Measurements from ENCODE around the gene CCDC60.

The CCDC60 gene

DNA sequence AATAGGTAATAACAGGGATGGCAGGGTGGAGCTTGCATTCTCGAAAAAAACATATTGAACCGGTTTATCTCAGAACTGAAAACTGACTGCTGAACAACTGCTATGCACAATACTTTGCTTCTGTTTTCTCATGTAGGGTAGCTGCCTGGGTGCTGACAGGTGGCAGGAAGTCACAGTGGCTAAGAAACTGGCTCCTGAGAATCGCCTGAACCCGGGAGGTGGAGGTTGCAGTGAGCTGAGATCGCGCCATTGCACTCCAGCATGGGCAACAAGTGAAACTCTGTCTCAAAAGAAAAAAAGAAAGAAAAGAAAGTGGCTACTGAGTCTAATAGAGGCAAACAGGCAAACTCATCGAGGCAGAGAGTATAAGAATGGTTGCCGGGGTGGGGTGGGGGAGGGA lies 113.1 kb downstream of the CCDC60 start:
- no peak for DNase-seq (ENCODE audit: low read depth)

DNA sequence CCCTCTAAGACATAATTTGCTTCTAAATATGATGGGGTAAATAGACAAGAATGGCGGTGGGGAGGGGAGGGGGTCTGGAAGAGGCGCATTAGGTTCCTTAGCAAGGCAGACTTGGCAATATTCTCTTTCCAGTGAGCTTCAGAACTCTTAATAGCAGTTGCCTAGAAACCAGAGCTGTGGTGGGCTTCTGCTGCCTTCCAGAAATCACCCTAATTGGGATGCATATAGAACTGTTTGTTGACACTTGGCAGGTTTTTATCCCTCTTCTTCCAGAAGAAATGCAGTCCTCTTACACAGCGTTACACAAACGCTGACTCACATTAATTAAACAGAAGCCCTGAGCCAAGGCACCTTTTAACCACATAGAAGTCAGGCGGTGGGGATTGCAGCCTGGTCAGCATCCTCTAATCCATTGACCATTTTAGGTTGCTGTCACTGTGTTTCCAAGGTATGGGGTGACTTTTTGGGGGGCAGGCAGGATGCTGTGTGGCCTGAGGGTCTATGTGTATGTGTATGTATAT lies 114.1 kb downstream of the CCDC60 start:
- no peak for DNase-seq (ENCODE audit: low read depth)

- no peak for DNase-seq (ENCODE audit: low read depth)
Measured at GRCh38 chr12:119450771-119451170, 116.2 kb downstream of the CCDC60 start.

GRCh38 chr12:119456824-119457223 lies 122.3 kb downstream of the CCDC60 start:
- no peak for DNase-seq (ENCODE audit: low read depth)

DNA sequence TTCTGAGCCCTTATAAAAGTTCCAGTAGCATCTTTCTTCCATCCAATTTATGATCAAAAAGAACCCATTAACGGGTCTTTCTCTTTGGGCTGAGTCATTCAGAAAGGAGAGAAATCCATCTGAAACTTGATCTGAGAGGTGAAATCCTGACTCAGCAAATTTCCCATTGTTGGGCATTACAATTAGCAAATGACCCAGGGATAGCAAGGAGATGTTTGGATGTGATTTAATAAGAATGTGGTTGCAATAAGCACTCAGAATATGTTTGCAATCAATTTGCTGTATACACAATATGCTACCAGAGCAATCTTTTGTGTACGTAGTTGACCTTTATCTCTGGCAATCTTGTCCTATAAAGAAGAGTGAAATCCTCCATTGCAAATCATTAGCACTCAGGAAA lies 122.7 kb downstream of the CCDC60 start:
- no peak for DNase-seq (ENCODE audit: low read depth)

- no peak for DNase-seq (ENCODE audit: low read depth)
Measured at GRCh38 chr12:119459481-119459880, 125.0 kb downstream of the CCDC60 start.

GRCh38 chr12:119460876-119461275 lies 126.3 kb downstream of the CCDC60 start:
- no peak for DNase-seq (ENCODE audit: low read depth)

DNA sequence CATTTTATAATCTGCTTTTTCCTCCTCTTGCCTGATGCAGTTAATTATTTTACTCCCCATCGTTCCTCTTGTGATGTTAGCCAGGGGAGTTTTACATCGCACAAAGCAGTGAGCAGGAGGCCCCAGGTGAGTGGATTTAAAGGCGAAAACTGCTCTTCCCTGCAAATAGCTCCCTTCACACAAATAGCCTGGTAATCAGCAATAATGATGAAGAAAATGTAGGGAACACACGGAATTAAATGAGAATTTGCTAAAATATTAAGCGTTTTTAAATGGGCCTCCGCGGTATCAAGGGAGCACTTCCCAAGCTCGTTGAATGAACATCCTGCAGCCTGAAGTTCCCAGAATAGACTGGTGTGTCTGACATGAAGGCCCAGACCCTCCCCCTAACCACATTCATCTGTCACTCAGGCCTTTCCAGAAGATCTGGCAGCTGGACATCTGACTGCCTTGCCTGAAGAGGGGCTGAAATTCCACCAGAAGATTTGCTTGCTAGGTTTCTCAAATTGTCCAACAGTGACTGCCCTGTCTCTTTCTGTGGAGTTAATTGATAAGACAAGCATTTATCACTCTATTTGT lies 127.2 kb downstream of the CCDC60 start:
- DNase-seq (ENCODE audit: low read depth), result no peak

DNA sequence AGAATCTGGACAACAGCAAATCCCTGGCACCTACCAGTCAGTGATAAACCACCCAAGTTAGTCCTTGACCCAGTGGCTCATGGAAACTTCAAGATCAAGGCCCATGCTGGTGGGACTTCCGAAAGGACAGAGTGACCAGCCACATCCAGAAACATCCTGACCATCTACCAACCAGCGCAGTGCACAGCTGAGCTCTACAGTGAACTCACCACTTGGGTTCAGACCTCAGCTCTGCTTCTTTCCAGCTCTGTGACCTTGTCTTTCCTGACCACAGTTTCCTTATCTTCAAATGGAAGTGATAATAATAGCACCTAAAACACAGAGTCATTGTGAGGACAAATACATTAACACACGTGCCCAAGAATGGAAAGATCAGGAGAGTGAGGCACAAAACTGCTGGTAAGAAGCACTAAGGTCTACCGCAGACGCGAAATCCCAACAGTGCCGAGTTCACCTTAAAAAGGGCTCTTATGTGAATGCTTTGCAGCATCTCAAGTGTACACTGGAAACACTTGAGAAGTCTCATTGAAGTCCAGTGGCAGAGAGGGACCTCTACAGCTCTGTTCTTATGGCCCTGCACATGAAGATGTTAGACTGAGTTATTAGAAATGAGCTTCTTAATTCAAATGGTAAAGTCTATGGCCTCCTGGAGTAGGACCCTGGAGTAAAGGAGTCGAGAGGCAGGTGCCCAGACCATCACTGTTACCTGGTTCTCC lies 128.8 kb downstream of the CCDC60 start:
- no peak for DNase-seq (ENCODE audit: low read depth)

DNA sequence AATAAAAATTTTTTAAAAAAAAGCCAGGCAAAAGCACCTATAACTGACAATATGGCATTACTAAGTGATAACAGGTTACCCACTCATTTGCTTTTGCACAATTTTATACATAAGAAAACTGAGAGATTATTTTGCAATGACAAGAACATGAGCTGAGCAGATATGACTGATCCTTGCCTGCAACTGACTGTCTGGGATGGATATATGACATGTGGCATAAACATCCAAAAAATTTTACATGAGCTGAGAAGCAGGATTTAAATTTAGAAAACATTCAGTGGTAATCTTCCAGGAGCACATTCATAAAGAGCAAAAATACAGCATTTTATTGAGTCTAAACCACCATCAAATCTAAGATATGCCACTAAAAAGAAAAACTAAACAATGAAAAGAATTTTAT lies 133.8 kb downstream of the CCDC60 start:
- no peak for DNase-seq (ENCODE audit: low read depth)

- DNase-seq (ENCODE audit: low read depth), result no peak
Measured at GRCh38 chr12:119475650-119476049, 141.1 kb downstream of the CCDC60 start.

DNA sequence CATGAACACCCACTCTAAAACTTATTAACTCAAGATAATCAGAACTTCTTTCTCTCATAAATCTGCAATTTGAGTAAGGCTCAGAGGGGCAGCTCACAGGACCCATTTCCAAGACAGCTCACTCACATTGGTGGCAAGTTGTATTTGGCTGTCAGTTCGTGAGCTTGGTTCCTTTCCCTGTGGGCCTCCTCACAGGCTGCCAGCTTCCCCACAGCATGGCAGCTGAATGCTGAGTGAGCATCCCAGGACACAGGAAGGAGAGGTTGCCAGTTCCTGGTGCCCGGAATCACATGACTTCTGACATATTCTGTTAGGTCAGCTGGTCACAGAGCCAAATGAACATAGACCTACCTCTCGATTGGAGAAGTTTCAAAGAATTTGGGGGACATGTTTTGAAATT lies 142.4 kb downstream of the CCDC60 start:
- DNase-seq (ENCODE audit: low read depth), result no peak

GRCh38 chr12:119479121-119479561 lies 144.6 kb downstream of the CCDC60 start:
- DNase-seq (ENCODE audit: low read depth), result no peak

DNA sequence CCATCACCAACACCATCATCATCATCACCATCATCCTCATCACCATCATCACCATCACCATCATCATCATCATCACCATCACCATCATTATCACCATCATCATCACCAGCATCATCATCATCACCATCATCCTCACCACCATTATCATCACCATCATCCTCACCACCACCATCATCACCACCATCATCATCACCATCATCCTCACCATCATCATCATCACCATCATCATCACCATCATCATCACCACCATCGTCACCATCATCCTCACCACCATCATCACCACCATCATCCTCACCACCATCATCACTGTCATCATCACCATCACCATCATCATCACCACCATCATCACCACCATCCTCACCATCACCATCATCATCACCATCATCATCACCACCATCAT lies 146.0 kb downstream of the CCDC60 start:
- no peak for DNase-seq (ENCODE audit: low read depth)

DNA sequence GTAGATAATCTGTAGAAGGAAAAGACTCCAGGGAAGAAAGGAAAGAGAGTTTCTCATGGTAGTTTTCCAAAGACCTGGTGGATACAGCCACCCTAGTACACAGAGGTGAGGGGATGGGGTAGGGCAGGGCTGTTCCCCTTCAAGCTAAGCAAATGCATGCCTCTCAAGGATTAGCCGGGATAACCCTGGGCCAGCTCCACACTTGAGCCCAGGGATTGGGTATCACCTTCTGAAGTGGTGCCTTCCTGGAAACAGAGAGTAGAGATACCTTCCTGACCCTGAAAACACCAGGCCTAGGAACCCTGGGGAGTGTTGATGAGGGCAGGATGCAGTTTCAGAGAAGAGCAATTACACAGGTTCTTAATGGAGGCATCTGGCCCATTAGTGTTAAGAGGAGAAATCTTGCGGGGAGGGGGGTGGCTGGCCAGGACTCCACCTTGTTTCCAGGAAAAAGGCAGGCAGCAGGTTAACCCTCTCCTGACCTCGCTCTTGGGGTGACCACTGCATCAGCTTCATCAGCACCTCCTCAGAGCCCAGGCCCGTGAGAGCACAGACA lies 152.1 kb downstream of the CCDC60 start:
- no peak for DNase-seq (ENCODE audit: low read depth)

GRCh38 chr12:119491814-119492213 lies 157.3 kb downstream of the CCDC60 start:
- DNase-seq (ENCODE audit: low read depth), result no peak

DNA sequence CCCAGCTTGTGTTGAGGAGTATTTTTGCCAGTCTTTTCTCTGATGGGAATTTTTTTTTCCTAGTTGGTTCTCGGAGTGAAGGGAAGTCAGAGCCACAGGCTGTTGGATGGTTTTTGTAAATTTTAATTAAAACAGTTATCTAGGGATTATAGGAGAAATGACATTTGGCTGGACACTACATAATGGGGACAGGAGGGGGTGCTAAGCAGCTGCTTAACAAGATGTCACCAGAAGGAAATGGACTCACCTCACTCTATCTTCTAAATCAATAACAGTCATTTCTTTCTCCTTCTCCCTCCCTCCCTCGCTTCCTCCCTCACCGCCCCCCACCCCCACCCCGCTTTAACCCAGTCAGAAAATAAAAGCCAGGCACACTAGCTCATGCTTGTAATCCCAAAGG lies 165.7 kb downstream of the CCDC60 start:
- DNase-seq (ENCODE audit: low read depth), result no peak

- DNase-seq (ENCODE audit: low read depth), result no peak
Measured at GRCh38 chr12:119501052-119501451, 166.5 kb downstream of the CCDC60 start.

DNA sequence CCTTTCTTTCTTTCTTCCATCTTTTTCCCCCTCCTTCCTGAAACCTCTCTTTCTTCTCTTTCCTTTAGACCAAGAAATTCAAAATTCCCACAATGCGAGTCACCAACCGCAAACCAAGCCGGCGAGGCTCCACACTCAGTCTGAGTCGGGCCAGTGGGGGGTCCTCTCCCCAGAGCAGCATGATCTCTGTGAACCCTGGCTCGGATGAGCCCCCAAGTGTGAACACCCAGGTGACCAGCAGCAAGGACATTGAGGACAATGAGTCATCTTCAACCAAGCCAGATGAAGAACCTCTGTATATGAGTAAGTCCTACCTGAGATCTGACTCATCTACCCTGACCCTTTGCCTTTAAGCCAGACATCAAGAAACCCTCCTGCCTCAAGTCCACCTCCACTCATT lies 170.5 kb downstream of the CCDC60 start:
- no peak for DNase-seq (ENCODE audit: low read depth)

DNA sequence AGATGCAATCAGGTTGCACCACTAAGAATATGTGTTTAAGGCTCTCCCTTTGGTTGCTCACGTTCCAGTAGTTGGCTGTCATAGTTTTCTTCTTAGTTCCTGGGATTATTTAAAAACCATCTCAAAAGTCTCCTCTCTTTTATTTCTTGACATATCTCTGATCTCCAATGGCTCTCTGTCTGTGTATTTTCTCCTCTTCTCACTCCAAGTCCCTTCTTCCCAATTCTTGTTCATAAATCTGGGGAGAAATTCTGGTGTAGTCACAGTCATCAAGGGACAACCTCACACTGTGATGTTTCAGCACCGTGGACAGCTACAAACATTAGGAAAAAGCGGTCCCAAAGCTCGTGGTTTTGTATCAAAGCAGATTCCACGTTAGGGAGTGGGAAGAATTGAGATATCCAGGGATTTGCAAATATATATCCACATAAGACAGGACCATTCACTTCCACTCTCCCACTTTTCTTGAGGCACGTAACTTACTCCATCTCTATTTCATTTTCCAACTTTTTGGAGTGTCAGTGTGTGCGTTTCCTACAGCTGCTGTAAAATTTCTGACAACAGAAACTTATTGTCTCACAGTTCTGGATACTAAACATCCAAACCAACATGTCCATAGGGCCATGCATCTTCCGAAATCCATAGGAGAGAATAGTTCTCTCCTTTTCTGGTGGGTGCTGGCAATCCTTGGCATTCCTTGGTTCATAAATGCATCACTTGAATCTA lies 178.4 kb downstream of the CCDC60 start:
- no peak for DNase-seq (ENCODE audit: low read depth)

GRCh38 chr12:119528241-119528640 lies 193.7 kb downstream of the CCDC60 start:
- DNase-seq (ENCODE audit: low read depth), result no peak

DNA sequence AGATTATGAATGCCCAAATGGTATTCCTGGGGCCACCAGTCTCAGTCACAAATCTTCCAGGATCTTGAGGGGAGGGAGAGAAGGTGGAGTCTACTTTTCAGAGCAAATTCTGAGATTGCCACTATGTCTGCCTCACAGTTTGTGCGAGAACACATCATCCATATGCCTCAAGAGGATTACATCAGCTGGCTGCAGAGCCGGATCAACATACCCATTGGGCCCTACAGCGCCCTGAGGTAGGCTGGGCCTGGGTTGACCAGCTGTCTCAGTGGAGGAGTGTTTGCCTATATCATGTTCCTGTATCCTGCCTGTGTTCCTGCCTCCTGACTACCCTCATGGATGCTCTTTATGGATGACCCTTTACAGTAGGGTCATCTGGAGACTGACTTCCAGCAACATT lies 205.9 kb downstream of the CCDC60 start:
- DNase-seq (ENCODE audit: low read depth), result no peak

All from CMK (cell line).